ENCODE data around the gene AEBP1.

The AEBP1 gene

DNA sequence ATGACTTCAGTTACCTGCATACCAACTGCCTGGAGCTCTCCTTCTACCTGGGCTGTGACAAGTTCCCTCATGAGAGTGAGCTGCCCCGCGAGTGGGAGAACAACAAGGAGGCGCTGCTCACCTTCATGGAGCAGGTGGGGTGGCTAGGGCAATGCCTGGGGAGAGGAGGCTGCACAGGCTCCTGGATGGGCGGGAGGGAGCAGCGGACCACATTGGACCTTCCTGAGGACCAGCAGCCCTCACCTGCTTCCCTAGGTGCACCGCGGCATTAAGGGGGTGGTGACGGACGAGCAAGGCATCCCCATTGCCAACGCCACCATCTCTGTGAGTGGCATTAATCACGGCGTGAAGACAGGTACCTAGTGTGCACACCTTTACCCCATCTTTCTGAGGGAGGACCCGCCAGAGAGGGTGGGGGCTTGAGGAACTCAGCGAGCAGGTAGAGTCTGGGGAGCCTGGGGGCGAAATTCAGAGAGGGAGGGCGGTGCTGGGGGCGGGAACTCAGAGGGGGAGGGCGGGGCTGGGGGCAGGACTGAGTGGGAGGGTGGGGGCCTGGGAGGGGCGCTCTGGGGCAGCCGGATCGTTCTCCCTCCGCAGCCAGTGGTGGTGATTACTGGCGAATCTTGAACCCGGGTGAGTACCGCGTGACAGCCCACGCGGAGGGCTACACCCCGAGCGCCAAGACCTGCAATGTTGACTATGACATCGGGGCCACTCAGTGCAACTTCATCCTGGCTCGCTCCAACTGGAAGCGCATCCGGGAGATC is 9.0 kb downstream of the AEBP1 start:
- no peaks in the 10 kb centered on the region for H3K36me3 Mint-ChIP-seq
- H3K27ac Mint-ChIP-seq: no peak overlapping the region
- no peaks in the 10 kb centered on the region for H3K4me1 Mint-ChIP-seq (ENCODE audit: low read depth)
- H3K4me3 Mint-ChIP-seq: no peak overlapping the region
- no peaks in the 10 kb centered on the region for H3K9me3 Mint-ChIP-seq (ENCODE audit: low read depth)
- no peaks in the 10 kb centered on the region for H3K27me3 Mint-ChIP-seq

DNA sequence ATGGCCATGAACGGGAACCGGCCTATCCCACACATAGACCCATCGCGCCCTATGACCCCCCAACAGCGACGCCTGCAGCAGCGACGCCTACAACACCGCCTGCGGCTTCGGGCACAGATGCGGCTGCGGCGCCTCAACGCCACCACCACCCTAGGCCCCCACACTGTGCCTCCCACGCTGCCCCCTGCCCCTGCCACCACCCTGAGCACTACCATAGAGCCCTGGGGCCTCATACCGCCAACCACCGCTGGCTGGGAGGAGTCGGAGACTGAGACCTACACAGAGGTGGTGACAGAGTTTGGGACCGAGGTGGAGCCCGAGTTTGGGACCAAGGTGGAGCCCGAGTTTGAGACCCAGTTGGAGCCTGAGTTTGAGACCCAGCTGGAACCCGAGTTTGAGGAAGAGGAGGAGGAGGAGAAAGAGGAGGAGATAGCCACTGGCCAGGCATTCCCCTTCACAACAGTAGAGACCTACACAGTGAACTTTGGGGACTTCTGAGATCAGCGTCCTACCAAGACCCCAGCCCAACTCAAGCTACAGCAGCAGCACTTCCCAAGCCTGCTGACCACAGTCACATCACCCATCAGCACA is 9.7 kb downstream of the AEBP1 start:
- Mint-ChIP-seq H3K36me3 (no peaks in the 10 kb centered on the region), H3K4me3 (no peak overlapping the region), H3K27ac (no peak overlapping the region), H3K4me1 (ENCODE audit: low read depth) (no peaks in the 10 kb centered on the region), H3K27me3 (no peaks in the 10 kb centered on the region), H3K9me3 (ENCODE audit: low read depth) (no peaks in the 10 kb centered on the region)

DNA sequence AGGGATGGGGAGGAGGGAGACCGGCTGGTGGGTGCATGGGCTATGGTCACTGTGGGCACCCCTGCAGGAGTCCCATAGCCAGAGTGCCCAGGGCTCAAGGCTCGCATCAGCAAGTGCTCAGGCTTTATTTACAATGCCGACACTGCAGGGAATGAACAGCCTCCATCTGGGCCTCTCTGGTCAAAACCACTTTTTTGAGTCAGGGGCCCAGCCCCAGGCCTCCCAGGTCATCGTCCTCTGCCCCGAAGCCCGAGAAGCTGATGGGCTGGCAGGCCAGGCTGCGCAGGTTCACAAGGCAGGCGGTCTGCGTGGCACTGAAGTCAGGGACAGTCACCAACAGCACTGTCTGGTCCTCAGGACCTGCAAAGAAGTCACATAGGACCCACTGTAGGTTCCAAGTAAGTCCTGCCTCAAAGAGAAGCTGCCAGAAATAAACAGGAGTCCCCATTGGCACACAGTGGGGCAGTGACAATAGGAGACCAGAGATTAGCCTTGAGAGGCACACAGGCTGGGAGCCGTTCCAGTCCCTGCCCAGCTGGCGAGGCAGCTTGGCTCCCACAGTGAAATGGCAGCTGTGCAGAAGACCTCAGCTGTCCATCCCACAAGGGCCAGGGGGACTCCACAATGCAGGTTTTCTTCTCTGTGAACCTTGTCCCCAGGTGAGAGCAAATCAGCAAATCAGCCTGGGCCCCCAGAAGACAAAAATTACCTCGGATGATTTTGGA is 10.6 kb downstream of the AEBP1 start:
- Mint-ChIP-seq H3K27me3 (no peaks in the 10 kb centered on the region), H3K27ac (no peak overlapping the region), H3K4me1 (ENCODE audit: low read depth) (peaks cover 8% of the 10 kb centered on the region), H3K36me3 (peaks cover 1% of the 10 kb centered on the region), H3K9me3 (ENCODE audit: low read depth) (no peaks in the 10 kb centered on the region), H3K4me3 (no peak overlapping the region)

DNA sequence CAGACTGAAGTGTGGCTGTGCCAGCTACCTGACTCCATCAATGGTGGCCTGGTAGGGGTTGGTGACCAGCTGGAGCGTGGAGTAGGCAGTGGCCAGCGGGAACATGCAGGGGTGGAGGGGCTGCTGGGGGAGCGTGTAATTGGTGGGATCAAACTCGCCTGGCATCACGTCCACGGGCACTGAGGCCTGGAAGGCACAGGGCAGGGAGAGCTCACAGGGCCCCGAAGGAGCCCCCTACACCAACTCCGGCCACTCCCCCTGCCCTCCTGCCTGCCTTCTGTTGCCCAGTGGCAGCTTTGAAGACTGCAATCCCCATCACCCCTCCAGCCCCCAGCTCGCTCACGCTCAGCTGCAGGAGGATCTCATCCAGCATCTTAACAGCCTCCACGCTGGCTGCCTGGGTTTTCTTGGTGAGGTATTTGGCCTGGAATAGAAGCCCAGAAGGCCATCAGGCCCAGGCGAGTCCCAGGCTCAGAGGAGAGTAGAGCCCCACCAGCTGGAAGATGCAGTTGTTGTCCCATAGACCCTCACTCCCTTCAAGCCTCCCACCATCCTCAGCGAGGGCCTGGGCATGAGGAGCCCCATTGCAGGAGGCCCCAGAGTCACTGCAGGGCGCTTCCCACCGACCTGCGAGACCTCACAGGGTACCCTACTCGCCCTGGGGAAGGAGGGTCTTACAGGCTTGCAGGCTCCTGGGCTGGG is 12.1 kb downstream of the AEBP1 start:
- H3K9me3 Mint-ChIP-seq (ENCODE audit: low read depth): no peaks in the 10 kb centered on the region
- H3K4me3 Mint-ChIP-seq: no peak overlapping the region
- peaks cover 22% of the 10 kb centered on the region for H3K4me1 Mint-ChIP-seq (ENCODE audit: low read depth)
- peaks cover 2% of the 10 kb centered on the region for H3K36me3 Mint-ChIP-seq
- no peaks in the 10 kb centered on the region for H3K27me3 Mint-ChIP-seq
- no peak overlapping the region for H3K27ac Mint-ChIP-seq

DNA sequence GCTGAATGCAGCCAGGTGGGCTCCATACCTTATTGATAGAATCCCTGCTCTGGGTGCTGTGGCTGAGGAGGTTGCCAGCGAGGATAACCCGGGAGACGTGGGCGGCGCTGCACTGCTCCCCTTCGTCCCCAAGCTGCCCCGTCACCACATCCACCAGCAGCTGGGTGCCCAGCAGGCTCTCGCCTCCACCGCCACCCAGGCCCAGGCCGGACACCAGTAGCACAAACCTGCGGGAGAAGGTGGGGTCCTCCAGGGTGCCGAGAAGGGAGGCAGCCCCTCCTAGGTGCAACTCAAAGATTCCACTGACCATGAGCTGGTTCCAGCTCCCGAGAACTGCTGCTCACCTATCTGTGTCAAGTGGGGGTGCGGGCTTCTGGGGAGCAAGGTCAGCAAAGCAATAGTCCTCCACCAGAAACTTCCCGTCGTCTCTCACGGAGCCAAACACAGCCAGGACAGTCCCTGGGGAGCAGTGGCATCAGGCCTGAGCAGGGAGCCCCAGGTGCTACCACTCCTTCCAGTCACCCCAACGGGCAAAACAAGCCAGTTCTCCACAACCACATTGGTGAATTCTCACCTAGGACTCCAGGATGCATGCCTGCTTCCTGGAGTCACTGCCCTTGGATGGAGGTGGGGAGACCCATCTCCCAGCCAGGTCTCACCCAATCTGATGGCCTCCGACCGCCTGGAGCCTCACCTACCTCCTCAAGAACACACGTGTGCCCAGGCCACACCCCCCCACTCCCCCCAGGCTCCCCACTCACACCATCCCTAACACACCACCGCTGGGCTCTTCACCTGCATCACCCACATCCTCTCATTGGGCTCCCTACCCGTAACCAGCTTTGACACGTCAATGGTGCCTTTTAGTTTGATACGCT is 12.9 kb downstream of the AEBP1 start:
- Mint-ChIP-seq H3K36me3 (peaks cover 2% of the 10 kb centered on the region), H3K27me3 (no peaks in the 10 kb centered on the region), H3K27ac (no peak overlapping the region), H3K4me3 (no peak overlapping the region), H3K4me1 (ENCODE audit: low read depth) (peaks cover 23% of the 10 kb centered on the region), H3K9me3 (ENCODE audit: low read depth) (no peaks in the 10 kb centered on the region)

DNA sequence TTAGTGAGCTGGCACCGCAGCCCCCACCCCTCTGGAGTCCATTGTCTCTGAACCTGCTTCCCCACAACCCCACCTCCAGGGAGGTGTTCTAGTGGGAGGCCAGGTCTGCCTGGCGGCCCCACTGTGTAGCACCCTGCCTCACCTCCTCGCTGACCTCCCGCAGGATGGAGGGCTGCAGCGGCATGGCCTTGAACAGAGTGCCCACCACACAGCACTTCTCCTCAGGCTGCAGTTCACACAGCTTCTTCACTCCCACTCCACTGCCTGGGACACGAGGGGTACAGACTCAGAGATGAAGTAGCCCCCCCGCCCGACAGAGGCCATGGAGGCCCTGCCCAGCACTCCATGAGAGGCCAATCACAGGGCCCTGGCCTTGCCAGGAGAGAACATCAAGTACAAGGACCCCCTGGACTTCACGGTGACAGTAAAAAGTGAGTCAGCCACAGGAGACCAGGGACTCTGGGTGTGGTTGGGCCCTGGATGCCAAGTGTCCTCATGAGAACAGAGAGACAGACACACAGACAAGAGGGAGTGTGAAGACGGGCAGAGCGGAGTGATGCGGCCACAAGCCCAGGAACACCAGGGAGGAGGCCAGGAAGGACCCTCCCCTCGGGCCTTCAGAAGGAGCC is 13.8 kb downstream of the AEBP1 start:
- peaks cover 5% of the 10 kb centered on the region for H3K36me3 Mint-ChIP-seq
- peaks cover 31% of the 10 kb centered on the region for H3K4me1 Mint-ChIP-seq (ENCODE audit: low read depth)
- H3K27ac Mint-ChIP-seq: no peak overlapping the region
- no peaks in the 10 kb centered on the region for H3K9me3 Mint-ChIP-seq (ENCODE audit: low read depth)
- no peak overlapping the region for H3K4me3 Mint-ChIP-seq
- H3K27me3 Mint-ChIP-seq: no peaks in the 10 kb centered on the region

DNA sequence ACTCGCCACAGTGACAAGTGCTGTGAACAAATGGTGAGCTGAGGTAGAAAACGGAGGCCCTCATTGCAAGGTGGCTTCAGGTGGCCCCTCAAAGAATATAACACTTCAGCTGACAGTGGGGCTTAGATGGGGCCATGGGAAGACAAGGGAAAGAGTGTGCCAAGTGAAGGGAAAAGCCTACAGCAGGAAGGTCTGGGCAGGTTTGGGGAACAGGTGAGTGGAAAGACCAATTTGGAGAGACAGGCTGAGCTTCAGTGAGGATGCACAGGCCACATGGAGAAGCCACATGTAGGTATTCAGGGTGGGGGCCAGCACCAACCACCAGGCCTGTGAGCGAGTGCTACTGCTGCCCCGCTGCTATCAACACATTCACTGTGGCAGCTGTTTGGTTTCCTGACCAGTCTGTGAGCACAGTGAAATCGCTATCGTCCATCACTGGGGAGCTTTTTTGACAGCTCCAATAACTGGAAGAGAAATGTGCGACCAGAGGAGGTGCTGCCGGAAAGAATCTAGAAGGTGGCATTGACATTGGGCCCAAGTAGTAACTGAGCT is 15.8 kb downstream of the AEBP1 start:
- no peaks in the 10 kb centered on the region for H3K27me3 Mint-ChIP-seq
- H3K36me3 Mint-ChIP-seq: peaks cover 5% of the 10 kb centered on the region

DNA sequence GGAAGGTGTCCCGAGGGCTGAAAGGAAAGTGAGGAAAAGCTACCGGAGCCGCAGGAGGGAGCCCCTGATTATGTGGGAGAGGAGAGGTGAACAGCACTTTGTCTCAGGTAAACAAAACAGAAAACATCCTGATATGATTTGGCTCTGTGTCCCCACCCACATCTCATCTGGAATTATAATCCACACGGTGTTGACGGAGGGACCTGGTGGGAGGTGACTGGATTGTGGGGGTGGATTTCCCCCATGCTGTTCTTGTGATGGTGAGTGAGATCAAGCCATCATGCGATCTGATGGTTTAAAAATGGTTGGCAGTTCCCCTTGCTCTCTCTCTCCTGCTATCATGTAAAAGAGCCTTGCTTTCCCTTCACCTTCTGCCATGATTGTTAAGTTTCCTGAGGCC is 16.2 kb downstream of the AEBP1 start:
- no peaks in the 10 kb centered on the region for H3K27me3 Mint-ChIP-seq
- H3K4me3 Mint-ChIP-seq: peak overlapping the region; percentile 94
- H3K27ac Mint-ChIP-seq: peak overlapping the region; percentile 46
- peaks cover 5% of the 10 kb centered on the region for H3K36me3 Mint-ChIP-seq
- peaks cover 33% of the 10 kb centered on the region for H3K4me1 Mint-ChIP-seq (ENCODE audit: low read depth)
- H3K9me3 Mint-ChIP-seq (ENCODE audit: low read depth): no peaks in the 10 kb centered on the region

More for the DNA sequence above, 15.8 kb downstream of the AEBP1 start:
- H3K4me3 Mint-ChIP-seq: peak overlapping the region; percentile 94
- peaks cover 33% of the 10 kb centered on the region for H3K4me1 Mint-ChIP-seq (ENCODE audit: low read depth)
- H3K9me3 Mint-ChIP-seq (ENCODE audit: low read depth): no peaks in the 10 kb centered on the region
- peak overlapping the region; percentile 24 for H3K27ac Mint-ChIP-seq

DNA sequence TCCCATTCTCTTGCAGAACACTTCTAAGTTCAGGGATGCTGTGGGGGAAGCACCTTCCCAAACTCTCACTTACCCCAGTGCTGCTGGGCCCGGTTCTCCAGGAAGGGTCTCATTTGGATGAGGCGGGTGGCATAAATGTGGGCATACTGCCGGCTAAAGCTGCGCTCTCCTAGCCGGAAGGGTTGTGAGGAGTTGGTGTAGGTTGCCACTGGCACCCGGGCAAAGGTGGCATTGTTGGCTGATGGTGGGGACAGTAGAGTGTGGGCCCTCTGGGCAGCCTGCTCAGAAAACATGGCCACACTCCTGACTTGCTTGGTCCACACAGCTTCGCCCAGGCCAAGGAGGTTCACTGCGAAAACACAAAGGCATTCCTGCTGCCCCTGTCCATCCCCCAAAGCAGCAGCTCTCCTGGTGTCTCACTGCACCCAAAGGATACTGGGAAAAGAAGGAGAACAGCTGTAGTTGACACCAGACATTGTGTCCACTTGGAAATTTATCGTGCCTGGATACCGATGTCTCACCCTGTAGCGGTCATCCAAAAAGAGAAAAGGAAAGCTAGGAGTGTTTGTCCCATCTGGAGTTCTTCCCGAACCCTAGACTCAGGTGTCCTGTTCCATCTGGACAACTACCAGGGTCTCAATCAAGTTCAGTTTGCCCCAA is 17.7 kb downstream of the AEBP1 start:
- Mint-ChIP-seq H3K9me3 (ENCODE audit: low read depth) (no peaks in the 10 kb centered on the region), H3K27me3 (no peaks in the 10 kb centered on the region), H3K4me3 (peak overlapping the region; percentile 94), H3K4me1 (ENCODE audit: low read depth) (peaks cover 33% of the 10 kb centered on the region), H3K27ac (peak overlapping the region; percentile 90), H3K36me3 (peaks cover 5% of the 10 kb centered on the region)

DNA sequence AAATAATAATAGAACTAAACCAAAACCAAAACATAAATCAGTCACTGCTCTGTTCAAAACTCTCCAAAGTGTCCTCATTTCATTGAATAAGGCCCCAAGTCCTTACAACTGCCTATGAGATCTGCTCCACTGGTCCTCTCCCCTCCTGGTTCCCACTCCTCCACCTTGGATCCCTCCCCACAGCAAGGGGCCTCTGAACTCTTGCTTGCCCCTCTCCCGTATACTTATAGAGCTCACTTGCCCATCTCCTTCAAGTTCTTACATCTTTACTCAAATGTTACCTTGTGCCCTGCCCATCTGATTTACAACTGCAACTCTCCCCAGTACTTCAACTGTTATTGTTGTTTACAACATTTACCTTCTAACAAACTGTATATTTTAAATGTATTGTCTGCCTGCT is 18.4 kb downstream of the AEBP1 start:
- H3K4me1 Mint-ChIP-seq (ENCODE audit: low read depth): peaks cover 33% of the 10 kb centered on the region
- H3K4me3 Mint-ChIP-seq: peak overlapping the region; percentile 94
- H3K27ac Mint-ChIP-seq: peak overlapping the region; percentile 90
- H3K9me3 Mint-ChIP-seq (ENCODE audit: low read depth): no peaks in the 10 kb centered on the region
- peaks cover 5% of the 10 kb centered on the region for H3K36me3 Mint-ChIP-seq
- H3K27me3 Mint-ChIP-seq: no peaks in the 10 kb centered on the region

DNA sequence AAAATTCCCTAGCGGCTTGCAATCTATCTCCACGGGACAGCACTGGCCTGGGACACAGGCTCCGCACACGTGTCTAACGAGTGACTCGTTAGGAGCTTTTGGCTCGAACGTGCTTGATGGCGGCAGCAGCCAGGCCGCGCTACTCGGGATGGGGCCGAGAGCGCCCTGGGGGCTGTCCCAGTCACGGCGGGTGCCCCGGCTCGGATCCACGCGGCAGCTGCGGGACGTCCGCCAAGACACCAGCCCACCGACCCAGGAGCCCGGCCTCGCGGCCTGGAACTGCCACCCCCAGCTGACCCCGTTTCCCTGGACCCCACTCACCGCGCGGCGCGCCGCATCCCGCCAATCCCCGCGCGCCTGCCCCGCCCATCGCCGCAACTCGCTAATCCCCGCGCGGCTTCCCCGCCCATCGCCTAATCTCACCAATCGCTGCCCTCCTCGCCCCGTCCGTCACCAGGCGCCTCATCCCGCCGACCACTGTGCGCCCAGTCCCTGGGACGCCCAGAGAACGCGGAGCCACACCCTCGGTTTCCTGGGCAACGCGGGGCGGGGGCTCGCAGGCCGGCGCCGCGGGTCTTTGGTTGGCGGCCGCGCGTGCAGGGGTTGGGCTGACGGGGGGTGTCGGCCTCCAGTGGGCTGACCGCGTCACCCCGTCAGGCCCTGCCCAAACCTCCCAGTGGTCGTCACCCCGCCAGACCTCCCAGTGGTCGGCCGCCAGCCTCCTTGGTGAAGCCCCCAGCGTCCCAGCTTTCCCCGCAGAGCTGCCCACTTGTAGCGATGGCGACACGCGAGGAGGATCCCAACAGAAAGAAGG is 19.3 kb downstream of the AEBP1 start, which contains the start of gene POLD2:
Gene POLD2, minus strand, starts transcription at position 359 of the 814 bp plus-strand sequence. CDS start 1,495 bp downstream, outside the sequence.
- Mint-ChIP-seq H3K9me3 (ENCODE audit: low read depth) (no peaks in the 10 kb centered on the region), H3K36me3 (peaks cover 5% of the 10 kb centered on the region), H3K27me3 (no peaks in the 10 kb centered on the region), H3K27ac (peak within 1 kb of the TSS; percentile 90), H3K4me3 (peak within 1 kb of the TSS; percentile 94), H3K4me1 (ENCODE audit: low read depth) (peaks cover 33% of the 10 kb centered on the region)

DNA sequence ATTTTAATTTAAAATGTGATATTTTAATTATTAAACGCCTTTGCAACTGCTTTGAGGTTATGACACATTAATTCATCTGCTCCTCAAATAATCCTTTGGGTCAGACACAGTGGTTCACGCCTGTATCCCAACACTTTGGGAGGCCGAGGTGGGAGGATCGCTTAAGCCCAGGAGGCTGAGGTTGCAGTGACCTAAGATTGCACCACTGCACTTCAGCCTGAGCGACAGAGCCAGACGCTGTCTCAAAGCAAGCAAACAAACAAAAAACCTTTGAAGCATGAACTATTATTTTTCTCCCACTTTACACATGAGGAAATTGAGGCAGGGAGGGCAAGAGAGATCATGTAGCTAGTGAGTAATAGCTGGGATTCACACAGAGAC is 20.7 kb downstream of the AEBP1 start:
- no peaks in the 10 kb centered on the region for H3K9me3 Mint-ChIP-seq (ENCODE audit: low read depth)
- H3K27ac Mint-ChIP-seq: no peak overlapping the region
- H3K36me3 Mint-ChIP-seq: peaks cover 3% of the 10 kb centered on the region
- peak overlapping the region; percentile 94 for H3K4me3 Mint-ChIP-seq
- H3K27me3 Mint-ChIP-seq: no peaks in the 10 kb centered on the region
- H3K4me1 Mint-ChIP-seq (ENCODE audit: low read depth): peaks cover 24% of the 10 kb centered on the region
